SIG-M5 (cell line): ENCODE results near the gene ASAP3.

Source experiments
- DNase-seq: peaks from one replicate; lab custom pipeline; 2025; lab: John Stamatoyannopoulos, UW

Gene ASAP3

DNA sequence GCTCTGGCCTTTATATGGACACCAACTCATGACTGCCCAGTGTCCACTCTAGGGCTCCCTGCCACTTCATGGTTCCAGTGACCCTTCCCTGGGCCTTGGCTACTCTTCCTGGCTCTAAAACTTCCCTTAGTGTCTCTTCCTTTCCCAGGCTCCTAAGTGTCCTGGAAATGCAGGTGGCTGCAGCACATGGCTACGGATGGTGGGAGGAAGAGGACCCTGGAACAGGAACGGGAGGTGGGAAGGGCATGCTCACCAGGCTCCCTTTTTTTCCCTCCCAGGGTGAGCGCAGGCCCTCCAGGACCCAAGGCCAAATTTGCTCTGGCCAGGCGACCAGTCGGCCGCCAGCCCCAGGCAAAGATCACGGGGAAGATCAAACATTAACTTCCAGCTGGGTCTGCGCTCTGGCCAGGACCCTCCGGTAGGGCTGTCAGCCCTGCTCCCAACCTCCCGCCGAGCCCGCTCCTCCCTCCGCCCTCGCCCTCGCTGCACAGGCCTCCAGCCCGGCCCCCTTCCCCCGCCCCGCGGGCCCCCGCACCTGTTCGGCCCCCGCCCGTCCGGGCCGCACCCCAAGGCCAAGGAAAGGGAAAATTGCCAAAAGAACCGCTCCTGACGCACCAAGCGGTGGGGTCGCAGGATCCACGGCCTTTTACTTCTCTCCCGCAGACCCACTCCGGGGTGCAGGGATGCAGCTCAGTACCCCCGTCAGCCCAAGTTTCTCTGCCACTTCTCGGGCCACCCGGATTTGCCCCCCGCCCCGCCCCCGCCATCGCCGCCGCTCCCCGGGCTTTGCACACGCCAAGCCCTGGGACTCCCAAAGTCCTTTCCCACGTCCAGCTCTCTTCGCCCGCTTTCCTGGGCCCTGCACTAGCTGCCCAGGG is 60.3 kb downstream of the ASAP3 start:
- no peak for DNase-seq

DNA sequence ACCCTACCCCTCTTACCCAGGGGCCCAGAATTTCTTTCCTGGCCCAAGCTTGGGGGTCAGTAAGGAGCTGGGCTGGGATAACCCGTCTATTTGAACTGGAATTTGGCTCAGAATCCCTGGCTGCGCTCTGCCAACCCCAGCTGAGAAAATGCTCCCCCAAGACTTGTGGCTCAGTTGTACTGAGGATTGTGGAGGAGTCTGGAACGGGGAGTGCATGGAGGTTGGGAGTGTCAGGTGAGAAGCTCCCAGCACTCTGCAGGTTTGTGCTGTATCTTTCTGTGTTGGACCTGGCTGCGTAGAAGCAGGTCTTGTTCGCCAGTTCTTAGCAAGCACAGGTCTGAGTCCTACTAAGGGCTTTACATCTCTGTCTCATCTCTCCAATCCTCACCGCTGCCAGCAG is 61.0 kb downstream of the ASAP3 start:
- no peak for DNase-seq

DNA sequence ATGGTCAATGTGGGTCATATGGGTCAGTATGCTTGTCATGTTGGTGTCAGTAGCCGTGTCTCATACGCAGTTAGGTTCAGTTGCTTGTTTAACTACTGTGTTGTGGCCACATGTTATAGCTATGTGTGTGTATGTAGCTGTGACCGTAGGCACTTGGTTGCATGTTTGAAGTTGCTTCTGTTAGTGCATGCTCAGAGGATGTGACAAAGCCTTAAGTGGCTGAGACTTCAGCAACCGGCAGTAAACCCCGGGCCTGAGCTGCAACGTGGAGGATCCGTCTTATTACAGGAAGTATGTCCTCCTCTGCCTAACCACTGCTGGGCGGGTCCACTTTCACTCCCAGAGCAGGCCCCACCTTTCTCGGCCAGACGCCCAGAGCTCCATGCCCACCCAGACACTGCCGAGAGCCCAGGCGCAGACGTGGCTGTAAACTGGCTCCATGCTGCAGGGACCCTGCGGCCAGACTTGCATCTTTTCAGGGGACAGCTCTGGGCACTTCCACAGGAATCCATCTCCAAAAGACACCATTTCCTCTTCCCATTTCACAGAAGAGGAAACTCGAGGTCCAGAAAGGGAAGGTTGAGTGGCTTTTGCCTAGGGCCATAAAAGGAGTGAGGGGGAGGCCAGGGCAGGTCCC is 61.6 kb downstream of the ASAP3 start:
- DNase-seq: no peak

DNA sequence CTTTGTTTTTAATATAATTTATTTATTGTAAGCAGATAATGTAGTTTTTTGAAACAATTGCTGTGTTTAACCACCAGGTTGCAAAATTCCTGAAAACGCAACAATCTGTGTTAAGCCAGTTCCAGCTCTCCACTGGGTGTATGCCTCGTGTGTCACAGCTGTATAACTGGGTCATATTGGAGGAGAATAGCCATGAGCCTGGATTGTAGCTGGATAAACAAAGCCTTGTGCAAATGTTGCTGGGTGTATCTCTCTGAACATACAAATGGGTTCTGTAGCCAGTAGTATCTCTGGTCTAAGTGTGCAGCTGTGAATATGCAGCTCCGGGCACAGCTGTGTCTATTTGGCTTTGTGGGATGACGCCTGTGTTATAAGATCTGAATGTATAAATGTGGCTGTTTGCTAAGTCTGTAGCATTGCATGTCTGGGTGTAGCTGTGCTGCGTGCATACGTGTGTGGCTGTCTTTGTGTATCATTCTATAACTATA is 62.2 kb downstream of the ASAP3 start:
- DNase-seq: no peak

DNA sequence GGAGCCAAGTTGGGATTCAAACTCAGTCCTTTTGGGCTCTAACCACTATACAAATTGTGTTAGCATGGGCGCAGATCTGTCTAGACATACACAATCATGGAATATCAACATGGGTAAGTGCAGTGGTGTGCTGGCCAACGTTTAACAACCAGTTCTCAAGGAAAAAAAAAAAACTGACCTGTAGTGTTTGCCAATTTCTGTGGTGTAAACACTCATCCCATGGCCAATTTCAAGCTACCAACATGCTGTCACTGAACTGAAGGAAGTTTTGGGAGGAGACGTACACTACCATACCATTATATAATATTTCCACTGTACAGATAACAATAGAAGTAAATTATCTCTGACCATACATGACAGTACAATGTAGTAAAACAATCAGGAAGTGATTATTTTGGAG is 62.6 kb downstream of the ASAP3 start:
- DNase-seq: no peak

DNA sequence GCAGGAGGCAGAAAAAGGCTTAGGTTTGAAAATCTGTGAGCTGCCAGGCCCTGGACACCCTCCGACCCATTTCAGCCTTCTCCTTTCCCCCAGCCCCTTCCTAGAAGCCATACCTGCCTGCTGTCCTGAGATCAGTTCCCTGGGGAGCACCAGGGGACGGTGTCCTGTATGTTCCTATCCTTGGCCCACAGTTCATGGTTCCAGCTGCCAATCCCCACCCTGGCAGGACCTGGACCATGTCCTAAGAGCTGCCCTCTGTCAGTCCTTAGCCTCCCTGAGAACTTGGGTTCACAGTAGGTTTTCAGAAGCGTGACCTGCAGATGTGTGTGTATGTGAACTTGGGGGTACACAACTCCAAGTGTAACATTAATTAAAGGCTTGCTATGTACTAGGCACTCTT is 63.2 kb downstream of the ASAP3 start:
- no peak for DNase-seq

DNA sequence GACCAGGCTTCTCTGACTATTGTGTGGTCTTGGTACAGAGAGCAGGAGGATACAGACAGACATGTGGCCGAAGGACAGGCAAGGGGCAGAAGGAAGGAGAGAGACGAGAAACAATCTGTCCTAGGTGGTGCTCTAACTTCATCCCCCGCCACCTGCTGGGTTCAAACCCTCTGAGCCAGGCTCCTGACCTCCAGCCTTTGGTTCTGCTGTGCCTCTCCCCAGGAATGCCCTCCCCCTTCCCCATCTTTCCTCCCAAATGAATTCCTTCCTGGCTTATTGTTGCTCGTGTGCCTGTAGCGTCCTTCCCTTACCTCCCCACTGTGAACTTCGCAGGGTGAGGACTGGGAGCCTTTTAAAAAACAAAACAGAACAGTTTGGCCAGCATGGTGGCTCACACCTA is 64.8 kb downstream of the ASAP3 start:
- DNase-seq: no peak

DNA sequence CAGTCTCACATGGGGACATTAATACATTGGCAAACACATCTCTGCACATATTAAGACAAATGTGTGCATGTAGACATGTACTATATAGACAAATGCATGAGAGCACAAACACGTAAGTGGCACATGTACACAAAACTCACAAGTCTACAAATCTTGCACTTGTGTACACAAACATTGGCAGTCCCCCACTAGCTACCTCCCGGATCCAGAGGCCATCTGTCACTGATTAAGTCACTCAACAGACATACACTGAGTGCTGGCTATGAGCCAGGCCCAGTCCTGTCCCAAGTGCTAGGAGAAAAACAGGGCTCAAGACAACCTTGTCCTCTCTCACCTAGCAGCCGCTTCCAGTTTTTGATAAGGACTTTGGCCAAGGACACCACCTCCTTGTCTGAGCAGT is 66.4 kb downstream of the ASAP3 start:
- DNase-seq: no peak

DNA sequence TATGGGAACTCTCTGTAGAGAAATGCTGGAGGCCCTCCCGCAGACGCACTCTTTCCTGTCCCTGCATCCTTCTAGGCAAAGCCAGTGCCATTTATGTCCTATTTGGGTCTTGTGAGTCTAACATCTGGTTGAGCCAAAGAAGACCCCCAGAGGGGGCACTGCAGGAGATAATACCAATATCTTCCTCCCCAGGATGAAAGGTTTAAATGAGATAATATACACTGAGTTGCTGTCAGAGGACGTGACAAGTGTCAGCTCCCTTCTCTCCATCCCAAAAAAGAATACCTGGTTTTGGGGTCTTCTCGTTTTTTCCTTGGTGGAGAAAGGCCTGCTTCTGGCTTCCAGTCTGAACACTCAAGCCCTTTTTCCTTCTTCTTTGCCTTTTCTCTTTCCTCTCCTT is 67.0 kb downstream of the ASAP3 start:
- no peak for DNase-seq

DNA sequence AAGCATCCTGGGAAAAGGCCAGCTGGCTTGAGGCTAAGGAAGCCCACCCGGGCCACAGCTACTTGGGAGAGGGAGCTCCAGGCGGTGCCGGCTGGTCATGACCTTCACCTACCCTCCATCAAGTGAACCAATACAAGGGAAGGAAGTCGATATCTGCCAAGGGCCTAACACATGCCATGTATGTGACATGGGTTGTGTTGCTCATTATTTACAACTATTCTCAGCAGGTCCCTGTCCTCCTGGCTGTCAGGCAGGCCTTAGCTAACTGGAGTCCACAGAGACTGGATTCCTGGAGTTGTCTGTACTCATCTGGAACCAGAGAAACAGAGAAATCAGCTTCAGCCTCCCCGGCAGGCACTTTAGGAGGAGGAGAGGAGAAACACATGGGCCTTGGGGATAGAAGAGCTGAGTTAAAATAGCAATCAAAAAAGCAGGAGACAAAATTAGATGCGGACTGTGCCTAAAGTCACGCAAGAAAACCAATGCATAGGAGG is 75.1 kb downstream of the ASAP3 start:
- no peak for DNase-seq

DNA sequence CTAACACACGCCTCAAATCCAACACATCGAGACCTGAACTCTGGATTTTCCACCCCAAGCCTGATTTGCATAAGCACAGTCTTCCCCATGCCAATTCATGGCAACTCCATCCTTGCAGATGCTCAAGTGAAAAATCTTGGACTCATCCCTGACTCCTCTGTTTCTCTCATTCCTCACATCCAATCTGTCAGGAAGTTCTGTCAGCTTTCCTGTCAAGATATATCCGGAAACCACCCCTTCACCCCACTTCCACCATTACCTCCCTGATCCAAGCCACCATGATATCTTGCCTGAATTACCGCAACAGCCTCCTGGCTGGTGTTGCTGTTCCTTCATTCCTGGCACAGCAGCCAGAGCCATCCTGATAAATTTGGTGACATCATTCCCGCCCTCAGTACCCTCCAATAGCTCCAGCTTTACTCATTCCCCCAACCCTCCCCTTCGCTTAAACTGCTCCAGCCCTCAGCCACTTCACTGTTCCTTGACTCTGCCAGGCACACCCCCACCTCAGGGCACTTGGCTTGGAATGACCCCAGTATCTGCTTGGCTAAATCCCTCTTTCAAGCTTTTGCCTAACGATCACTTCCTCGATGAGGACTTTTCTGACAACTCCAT is 76.9 kb downstream of the ASAP3 start:
- DNase-seq: no peak

DNA sequence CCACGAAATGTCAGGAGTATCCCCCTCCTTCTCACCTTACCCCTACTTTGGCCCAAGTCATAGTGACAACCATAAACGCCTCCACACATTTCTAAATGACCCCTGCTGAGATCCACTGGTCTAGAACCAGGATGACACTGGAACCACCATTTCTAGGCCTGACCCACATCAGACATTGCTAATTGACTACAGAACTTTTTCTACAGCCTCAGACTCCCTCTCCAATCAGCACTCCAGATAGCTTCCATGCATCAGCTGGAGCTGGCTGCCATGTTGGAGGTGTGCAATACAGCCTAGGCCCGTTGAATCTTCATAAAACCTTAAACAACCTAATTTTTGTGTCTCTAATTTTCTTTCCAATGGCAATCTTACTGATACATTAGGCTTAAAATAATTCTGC is 78.0 kb downstream of the ASAP3 start:
- no peak for DNase-seq

DNA sequence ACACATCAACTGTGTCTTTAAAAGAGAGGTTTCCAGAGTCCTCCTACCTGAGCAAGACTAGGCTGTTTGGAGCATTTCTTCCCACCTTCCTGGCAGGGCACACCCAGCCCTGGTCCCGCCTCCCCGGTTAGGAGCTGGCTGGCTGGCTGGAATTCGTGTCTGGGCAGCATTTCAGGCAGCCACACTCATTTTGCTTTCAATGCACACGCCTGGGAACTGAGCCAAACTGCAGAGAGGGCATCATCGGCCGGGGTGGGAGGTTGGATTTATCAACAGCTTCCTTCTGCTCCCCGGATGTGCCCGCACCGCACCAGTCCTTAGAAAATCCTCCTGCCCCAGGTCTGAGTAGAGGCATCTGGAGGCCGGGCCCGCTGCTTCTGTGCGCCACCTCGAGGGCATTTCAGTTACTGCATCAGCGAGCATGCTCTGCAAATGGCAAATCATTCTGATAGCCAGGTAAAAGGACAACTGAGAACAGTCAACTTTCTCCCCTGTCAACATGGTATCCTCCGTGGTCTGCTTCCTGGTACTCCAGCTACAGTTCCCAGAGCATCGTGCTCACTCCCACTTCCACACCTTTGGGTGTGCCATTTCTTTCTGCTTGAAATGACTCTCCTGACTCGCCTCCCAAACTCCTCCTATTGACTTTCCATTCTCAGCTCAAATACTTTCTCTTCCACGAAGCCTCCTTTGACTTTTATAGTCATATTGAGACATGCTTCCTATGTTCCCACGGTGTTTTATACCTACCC is 80.1 kb downstream of the ASAP3 start:
- DNase-seq: peak; percentile 37

DNA sequence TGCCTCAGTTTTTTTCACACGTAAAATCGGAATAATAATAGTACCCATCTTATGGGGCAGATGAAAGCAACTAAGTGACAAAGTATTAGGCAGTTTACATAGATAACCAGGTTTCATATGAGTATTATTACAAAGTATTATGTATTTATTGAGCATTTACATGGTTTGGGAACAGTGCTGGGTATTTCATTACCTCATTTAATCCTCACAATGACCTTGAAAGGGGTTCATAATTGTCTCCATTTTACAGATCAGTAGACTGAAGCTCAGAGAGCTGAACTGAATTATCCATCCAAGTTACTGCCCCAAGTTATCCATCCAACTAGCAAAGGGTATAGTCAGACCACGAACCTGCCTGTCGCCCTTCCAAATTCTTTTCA is 80.6 kb downstream of the ASAP3 start:
- DNase-seq: no peak

DNA sequence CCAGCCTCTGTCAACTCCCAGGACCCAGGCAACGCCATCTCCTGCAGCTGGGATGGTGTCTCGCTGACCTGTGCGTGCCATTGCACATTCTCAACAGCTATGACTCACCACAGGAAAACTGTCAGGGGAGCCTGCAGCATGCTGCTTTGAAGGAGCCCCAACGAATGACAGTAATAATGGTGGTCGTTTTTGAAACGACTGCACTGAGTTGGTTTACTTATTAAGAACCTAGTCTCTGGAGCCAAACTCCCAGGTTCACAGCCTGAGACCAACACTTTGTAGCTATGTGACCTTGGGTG is 81.0 kb downstream of the ASAP3 start:
- DNase-seq: no peak

DNA sequence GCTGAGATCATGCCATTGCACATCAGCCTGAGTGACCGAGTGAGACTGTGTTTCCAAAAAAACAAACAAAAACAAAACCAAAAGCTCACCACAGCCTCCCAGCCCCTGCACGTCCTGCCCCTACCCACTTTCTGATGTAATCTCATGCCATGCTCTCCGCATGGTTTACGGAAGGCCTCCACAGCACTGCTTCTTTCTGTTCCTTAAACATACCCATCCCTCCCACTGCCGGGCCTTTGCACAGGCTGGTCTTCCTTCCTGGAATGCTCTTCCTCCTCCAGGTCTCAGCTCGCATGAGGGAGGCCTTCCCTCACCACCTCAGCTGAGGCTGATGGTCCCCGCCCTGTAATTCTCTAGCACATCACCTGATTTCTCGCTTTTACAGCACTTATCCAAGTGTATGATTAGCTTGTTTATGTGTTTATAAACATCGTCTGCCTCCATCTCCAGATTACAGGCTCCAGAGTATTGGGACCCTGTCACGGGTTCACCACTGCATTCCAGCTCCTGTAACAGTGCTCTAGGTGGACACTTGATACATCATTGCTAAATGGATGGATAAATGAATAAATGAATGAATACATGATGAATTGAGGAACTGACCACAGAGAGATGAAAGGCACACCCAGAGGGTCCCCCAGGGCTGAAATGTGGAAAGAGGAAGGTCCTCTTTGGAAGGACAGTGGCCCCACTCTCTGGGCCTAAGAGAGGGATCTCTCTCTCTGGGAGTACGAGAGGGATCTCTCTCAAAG is 81.5 kb downstream of the ASAP3 start:
- no peak for DNase-seq

DNA sequence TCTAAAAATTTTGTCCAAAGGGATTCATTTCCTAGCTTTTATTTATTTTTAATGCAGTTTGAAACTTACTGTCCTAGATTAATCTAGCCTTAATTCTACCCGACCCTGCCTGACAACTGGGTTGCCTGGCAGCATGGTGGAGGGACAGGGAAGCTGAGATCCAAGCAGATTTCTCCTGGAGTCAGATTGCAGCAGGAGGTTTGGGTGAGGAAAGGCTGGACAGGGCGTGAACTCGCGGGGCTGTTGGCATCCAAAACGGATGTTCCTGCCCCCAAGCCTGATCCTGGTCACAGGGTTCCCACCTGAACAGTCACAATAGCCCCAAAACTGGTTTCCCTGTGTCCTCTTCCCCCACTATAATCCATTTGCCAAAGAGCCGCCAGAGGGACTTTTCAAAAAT is 82.7 kb downstream of the ASAP3 start:
- DNase-seq: no peak

DNA sequence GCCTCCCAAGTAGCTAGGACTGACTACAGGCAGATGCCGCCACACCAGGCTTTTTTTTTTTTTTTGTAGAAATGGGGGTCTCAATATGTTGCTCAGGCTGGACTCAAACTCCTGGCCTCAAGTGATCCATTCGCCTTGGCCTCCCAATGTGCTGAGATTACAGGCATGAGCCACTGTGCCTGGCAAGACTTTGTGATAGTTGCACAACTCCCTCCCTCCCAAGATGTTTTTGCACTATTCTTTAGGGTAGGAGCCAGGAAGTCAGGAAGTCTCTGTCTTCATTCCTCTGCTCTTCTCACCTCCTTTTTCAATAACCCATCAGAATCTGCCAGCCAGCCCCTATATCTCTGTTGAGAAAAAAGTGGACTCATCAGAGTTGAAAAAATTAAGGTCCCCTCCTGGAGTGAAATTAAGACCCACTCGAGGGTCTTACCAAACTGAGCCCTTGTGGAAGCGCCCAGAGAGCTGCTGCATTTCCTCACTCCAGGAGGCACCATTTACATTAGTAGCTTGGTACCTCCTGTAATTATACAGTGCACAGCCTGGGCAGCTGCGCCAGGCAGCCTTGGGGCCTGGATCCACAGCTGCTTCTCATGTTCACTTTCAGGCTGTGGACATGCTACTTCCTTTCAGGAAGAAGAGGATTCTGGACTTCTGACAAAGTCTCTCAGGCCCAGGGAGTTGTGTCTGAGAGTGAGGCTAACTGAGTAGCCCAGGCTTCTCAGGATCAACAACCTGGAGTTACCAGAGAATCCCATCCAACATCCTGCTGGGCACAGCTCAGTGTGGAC is 83.5 kb downstream of the ASAP3 start:
- DNase-seq: no peak

DNA sequence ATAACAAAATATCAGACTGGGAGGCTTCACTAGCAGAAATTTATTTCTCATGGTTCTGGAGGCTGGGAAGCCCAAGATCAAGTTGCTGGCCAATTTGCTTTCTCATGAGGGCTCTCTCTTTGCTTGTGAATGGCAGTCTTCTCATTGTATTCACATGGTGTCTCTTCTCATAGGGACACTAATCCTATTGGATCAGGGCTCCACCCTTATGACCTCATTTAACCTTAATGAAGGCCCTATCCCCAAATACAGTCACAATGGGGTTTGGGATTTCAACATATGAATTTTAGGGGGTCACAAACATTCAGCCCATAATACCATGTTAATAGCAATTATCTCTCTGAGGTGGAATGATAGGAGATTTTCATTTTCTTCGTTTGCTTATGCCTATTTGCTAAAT is 84.8 kb downstream of the ASAP3 start:
- no peak for DNase-seq

DNA sequence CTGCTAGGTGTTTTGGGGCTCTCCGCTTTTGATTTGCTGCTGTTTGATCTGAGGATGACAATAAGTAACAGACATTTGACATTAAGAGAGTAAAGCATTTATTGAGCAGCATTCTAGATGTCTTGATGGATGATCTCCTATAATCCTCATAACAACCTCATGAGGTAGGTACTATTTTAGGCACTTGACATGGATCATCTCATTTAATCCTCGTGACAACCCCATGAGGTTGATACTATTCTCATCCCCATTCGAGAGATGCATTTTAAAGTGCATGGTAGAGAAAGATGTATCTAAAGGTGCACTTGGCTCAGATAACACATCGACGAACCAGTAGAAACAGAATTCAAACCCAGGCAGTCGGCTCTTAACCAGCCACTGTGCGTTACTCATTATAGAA is 86.1 kb downstream of the ASAP3 start:
- DNase-seq: no peak

DNA sequence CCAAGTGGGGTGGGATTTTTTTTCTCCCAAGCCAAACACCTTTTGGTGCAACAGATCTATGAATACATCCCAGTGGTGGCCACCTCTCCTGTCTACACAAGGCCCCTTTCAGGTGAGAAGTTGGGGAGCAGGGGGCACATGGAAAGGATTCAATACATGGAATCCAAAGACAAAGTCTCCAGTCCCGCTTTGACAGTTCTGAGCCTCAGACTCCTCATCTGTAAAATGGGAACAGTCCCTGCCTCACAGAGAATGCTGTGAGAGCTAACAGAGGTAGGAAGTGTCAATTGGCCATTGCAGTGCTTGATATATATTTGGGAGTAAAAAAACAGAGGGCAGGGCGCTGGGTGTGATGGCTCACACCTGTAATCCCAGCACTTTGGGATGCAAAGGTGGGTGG is 87.6 kb downstream of the ASAP3 start:
- DNase-seq: no peak
